Caco-2 (cell line): Measurements from ENCODE around the gene SUSD1. TPM values are rescaled to one million over a fixed set of nuclear protein-coding genes. Genes with fewer than 3 reads are reported as not detected.

ENCODE experiments used
- BruUV-seq: library from RNA; stranded (reverse); fragments of 400-500 nt; replicated peaks from 2 replicates; lab custom pipeline; 2021; lab: Mats Ljungman, UMichigan
- CTCF ChIA-PET: fragments of 300-600 bp; sonication (Branson Sonifier 250); formaldehyde crosslinking; loops from one replicate; lab custom pipeline; 2022; ENCODE audit warnings: antibody characterized with exemption; lab: Charles Lee
- POLR2A ChIA-PET: fragments of 300-600 bp; sonication (Branson Sonifier 250); formaldehyde crosslinking; loops from one replicate; lab custom pipeline; 2022; ENCODE audit warnings: antibody characterized with exemption; lab: Charles Lee
- DNase-seq, 2 experiments: peaks; one replicate each; pipeline versions ENCODE4 v3.0.0 to v3.0.0-alpha.2; 2020 to 2022
- H3K27me3 ChIP-seq: replicated peaks from 2 replicates; pipeline ENCODE4 v1.6.0; 2011; ENCODE audit warnings: low read length; ENCODE audit not compliant: control insufficient read depth, insufficient read depth
- H3K36me3 ChIP-seq: 2 replicates; pipeline ENCODE4 v1.5.1; 2011; ENCODE audit warnings: low read length; ENCODE audit not compliant: control insufficient read depth, insufficient read depth
- H3K4me1 ChIP-seq: fragments of 250-450 bp; sonication (Bioruptor Pico); 2 replicates; pipeline ENCODE4 v1.5.1; 2020; ENCODE audit warnings: mild to moderate bottlenecking
- H3K4me3 ChIP-seq: 2 replicates; pipeline ENCODE4 v1.5.1; 2011; ENCODE audit warnings: low read depth, mild to moderate bottlenecking, control low read depth, low read length
- H3K9me3 ChIP-seq: fragments of 250-450 bp; sonication (Bioruptor Pico); 2 replicates; pipeline ENCODE4 v1.5.1; 2020; ENCODE audit warnings: mild to moderate bottlenecking, moderate library complexity
- H3K27ac Mint-ChIP-seq: one replicate; pipeline ENCODE4 v1.8.0; 2022; ENCODE audit warnings: mixed read lengths; ENCODE audit not compliant: unreplicated experiment
- H3K27me3 Mint-ChIP-seq: one replicate; pipeline ENCODE4 v1.8.0; 2022; ENCODE audit warnings: mixed read lengths; ENCODE audit not compliant: insufficient read depth, unreplicated experiment
- H3K36me3 Mint-ChIP-seq: one replicate; pipeline ENCODE4 v1.8.0; 2022; ENCODE audit warnings: mild to moderate bottlenecking, mixed read lengths; ENCODE audit not compliant: insufficient read depth, unreplicated experiment
- H3K4me1 Mint-ChIP-seq: one replicate; pipeline ENCODE4 v1.8.0; 2022; ENCODE audit warnings: low read depth, mixed read lengths; ENCODE audit not compliant: unreplicated experiment
- H3K4me3 Mint-ChIP-seq: one replicate; pipeline ENCODE4 v1.8.0; 2022; ENCODE audit warnings: mild to moderate bottlenecking, moderate library complexity, mixed read lengths; ENCODE audit not compliant: unreplicated experiment
- H3K9me3 Mint-ChIP-seq: one replicate; pipeline ENCODE4 v1.8.0; 2022; ENCODE audit warnings: mixed read lengths; ENCODE audit not compliant: unreplicated experiment
- intact Hi-C: fragments of 100-400 bp; cut with micrococcal nuclease; formaldehyde crosslinking; loops from one replicate; pipeline ENCODE4 v1.10.0; 2022; ENCODE audit not compliant: unreplicated experiment
- total RNA-seq: library from RNA; stranded (reverse); gene quantifications from 2 replicates; pipeline ENCODE4 v1.2.3, GENCODE V29; 2022
- TF ChIP-seq, protein P1 (sequence below), 2 experiments: fragments of 200-600 bp in 1 of 2; IDR thresholded peaks; 1 replicate in 1 of 2; 2 replicates in 1 of 2; pipeline versions ENCODE4 v1.5.1 to v1.8.0; 2011 to 2022; ENCODE audit warnings: antibody characterized with exemption in 1 of 2, control low read depth in 1 of 2, inconsistent platforms in 1 of 2, low read depth in 1 of 2, low read length in 1 of 2, mild to moderate bottlenecking in 1 of 2, moderate library complexity in 1 of 2; ENCODE audit not compliant: insufficient read depth in 1 of 2, severe bottlenecking in 1 of 2, unreplicated experiment in 1 of 2

The SUSD1 gene
- total RNA-seq, 1 experiment from 2014 or later: 53.4 TPM

DNA sequence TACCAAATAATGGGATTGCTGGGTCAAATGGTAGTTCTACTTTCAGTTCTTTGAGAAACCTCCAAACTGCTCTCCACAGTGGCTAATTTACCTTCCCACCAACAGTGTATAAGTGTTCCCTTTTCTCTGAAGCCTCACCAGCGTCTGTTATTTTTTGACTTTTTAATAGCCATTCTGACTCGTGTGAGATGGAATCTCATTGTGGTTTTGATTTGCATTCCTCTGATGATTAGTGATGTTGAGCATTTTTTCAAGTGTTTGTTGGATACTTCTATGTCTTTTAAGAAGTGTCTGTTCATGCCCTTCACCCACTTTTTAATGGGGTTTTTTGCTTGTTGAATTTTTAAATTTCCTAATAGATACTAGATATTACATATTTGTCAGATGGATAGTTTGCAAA is 28.4 kb upstream of the SUSD1 start:
- no peaks in the 10 kb centered on the region for H3K9me3 ChIP-seq
- Mint-ChIP-seq H3K4me3 (no peak overlapping the region), H3K9me3 (no peaks in the 10 kb centered on the region), H3K36me3 (peaks cover 70% of the 10 kb centered on the region), H3K27me3 (no peaks in the 10 kb centered on the region), H3K27ac (no peak overlapping the region), H3K4me1 (peaks cover 7% of the 10 kb centered on the region)
- peaks cover 2% of the 10 kb centered on the region for H3K4me1 ChIP-seq
- DNase-seq: no peak
- CTCF ChIA-PET: no interaction called here
- TF ChIP-seq, protein P1, sequence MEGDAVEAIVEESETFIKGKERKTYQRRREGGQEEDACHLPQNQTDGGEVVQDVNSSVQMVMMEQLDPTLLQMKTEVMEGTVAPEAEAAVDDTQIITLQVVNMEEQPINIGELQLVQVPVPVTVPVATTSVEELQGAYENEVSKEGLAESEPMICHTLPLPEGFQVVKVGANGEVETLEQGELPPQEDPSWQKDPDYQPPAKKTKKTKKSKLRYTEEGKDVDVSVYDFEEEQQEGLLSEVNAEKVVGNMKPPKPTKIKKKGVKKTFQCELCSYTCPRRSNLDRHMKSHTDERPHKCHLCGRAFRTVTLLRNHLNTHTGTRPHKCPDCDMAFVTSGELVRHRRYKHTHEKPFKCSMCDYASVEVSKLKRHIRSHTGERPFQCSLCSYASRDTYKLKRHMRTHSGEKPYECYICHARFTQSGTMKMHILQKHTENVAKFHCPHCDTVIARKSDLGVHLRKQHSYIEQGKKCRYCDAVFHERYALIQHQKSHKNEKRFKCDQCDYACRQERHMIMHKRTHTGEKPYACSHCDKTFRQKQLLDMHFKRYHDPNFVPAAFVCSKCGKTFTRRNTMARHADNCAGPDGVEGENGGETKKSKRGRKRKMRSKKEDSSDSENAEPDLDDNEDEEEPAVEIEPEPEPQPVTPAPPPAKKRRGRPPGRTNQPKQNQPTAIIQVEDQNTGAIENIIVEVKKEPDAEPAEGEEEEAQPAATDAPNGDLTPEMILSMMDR (IDR thresholded peaks at IDR 0.05; ENCODE audit: insufficient read depth in 1 of 2, low read depth in 1 of 2, low read length in 1 of 2, severe bottlenecking in 1 of 2, unreplicated experiment in 1 of 2): no peak
- H3K4me3 ChIP-seq: no peak overlapping the region
- POLR2A ChIA-PET: no interaction called here
- H3K27me3 ChIP-seq: no peaks in the 10 kb centered on the region
- no TSS peak for BruUV-seq
- intact Hi-C loops: no loop called here
- no peaks in the 10 kb centered on the region for H3K36me3 ChIP-seq

DNA sequence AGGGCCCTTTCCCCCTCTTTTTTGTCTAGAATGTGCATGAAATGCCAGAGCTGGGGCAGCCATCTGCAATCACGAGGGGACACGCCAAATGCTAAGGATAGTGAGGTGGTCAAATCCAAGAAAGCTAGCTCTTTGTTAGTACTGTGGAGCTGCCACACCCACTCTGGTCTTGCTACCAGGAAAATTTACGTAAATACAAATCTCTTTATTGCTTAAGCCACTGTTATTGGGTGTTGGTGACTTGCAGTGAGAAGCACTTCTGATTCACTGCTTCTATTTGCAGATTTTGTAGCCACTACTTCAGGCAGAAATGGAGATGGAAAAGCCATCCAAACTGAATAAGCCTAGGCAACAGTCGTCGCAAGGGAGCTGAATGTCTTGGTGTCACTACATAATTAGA is 25.6 kb upstream of the SUSD1 start:
- H3K4me1 ChIP-seq: peaks cover 4% of the 10 kb centered on the region
- DNase-seq: no peak
- TF ChIP-seq, protein P1 (IDR thresholded peaks at IDR 0.05; ENCODE audit: insufficient read depth in 1 of 2, low read depth in 1 of 2, low read length in 1 of 2, severe bottlenecking in 1 of 2, unreplicated experiment in 1 of 2): no peak
- H3K9me3 ChIP-seq: no peaks in the 10 kb centered on the region
- no peaks in the 10 kb centered on the region for H3K27me3 Mint-ChIP-seq
- no peaks in the 10 kb centered on the region for H3K9me3 Mint-ChIP-seq
- H3K36me3 ChIP-seq: no peaks in the 10 kb centered on the region
- intact Hi-C loops: no loop called here
- no peaks in the 10 kb centered on the region for H3K27me3 ChIP-seq
- no peak overlapping the region for H3K27ac Mint-ChIP-seq
- ChIA-PET CTCF (no interaction called here), POLR2A (no interaction called here)
- no TSS peak for BruUV-seq
- H3K4me3 ChIP-seq: no peak overlapping the region
- peaks cover 7% of the 10 kb centered on the region for H3K4me1 Mint-ChIP-seq
- peaks cover 44% of the 10 kb centered on the region for H3K36me3 Mint-ChIP-seq
- H3K4me3 Mint-ChIP-seq: no peak overlapping the region

DNA sequence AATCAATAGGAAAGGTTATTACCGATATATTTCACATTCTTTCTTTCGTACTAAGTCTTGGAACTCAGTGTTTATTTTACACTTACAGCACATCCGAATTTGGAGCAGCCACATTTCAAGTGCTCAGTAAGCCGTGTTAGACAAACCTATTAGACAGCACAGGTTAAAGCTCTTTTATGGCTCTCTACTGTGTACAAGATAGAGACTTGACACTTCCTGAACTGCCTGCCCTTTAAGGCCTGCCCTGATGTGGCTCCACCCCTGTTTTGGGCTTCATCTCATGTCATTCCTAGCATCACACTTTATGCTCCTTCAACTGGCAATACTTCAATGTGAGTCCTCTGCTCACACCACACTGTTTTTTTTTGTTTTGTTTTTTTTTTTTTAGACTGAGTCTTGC is 23.5 kb upstream of the SUSD1 start:
- CTCF ChIA-PET: no interaction called here

More for the DNA sequence above, 23.5 kb upstream of the SUSD1 start:
- no peak overlapping the region for H3K4me3 ChIP-seq
- TF ChIP-seq, protein P1 (IDR thresholded peaks at IDR 0.05; ENCODE audit: insufficient read depth in 1 of 2, low read depth in 1 of 2, low read length in 1 of 2, severe bottlenecking in 1 of 2, unreplicated experiment in 1 of 2): no peak
- H3K36me3 Mint-ChIP-seq: peaks cover 28% of the 10 kb centered on the region
- POLR2A ChIA-PET: interaction anchor here (1.0 kb wide), 1 partner anchor 135 kb away, joined by 10 read pairs; no protein-coding TSS in a partner anchor
- no TSS peak for BruUV-seq
- H3K4me3 Mint-ChIP-seq: no peak overlapping the region
- no peaks in the 10 kb centered on the region for H3K9me3 ChIP-seq
- H3K27me3 Mint-ChIP-seq: no peaks in the 10 kb centered on the region
- H3K9me3 Mint-ChIP-seq: no peaks in the 10 kb centered on the region
- H3K27ac Mint-ChIP-seq: no peak overlapping the region
- no peaks in the 10 kb centered on the region for H3K27me3 ChIP-seq
- DNase-seq: no peak
- H3K36me3 ChIP-seq: no peaks in the 10 kb centered on the region
- peaks cover 7% of the 10 kb centered on the region for H3K4me1 Mint-ChIP-seq
- intact Hi-C loops: no loop called here
- H3K4me1 ChIP-seq: peaks cover 10% of the 10 kb centered on the region
